H7 (cell line): Measurements from ENCODE around the gene MYLK3. TPM values are rescaled to one million over a fixed set of nuclear protein-coding genes. Genes with fewer than 3 reads are reported as not detected.

Experiments used
- DNase-seq: peaks from one replicate; pipeline ENCODE4 v3.0.0; 2012
- H3K27me3 ChIP-seq: 2 replicates; pipeline ENCODE4 v1.6.0; 2011; ENCODE audit warnings: mild to moderate bottlenecking, low read length; ENCODE audit not compliant: control insufficient read depth, insufficient read depth
- H3K36me3 ChIP-seq: replicated peaks from 2 replicates; pipeline ENCODE4 v1.5.1; 2011; ENCODE audit warnings: low read length; ENCODE audit not compliant: control insufficient read depth, insufficient read depth
- H3K4me3 ChIP-seq: 2 replicates; pipeline ENCODE4 v1.5.1; 2011; ENCODE audit warnings: low read depth, mild to moderate bottlenecking, control low read depth, low read length, moderate library complexity; ENCODE audit not compliant: insufficient read depth
- total RNA-seq: library from RNA; depleted of rRNA; stranded (reverse); fragments of >200 nt; shearing (Covaris generic); gene quantifications from 2 replicates; pipeline ENCODE4 v1.2.3, GENCODE V29; 2014; rRNA removed

Gene MYLK3
- total RNA-seq, 1 experiment from 2014 or later: 2.3 TPM

GRCh38 chr16:46673320-46674013 is 74.7 kb downstream of the MYLK3 start:
- peak; percentile 70 for DNase-seq
- Histone ChIP-seq H3K27me3 (no peaks in the 10 kb centered on the region), H3K36me3 (peaks cover 15% of the 10 kb centered on the region), H3K4me3 (no peak overlapping the region)

DNA sequence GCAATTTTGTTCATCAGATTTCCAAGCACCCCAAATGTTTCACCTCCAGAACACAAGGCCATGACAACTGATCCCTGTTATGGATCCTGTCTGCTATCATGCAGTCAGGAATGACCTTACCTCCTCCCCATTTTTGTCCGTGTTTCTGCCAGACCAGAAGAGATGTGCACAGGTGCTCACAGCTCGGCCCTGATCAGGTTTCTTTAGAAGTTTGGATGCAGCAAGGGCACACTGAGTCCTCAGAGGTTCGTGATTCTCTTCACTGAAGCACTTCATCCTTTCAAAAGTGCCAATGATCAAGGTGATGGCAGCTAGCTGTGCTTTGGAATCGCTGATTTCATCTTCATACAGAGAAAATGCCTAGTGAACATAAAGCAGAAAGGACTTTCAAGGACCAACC is 86.0 kb downstream of the MYLK3 start:
- H3K27me3 ChIP-seq: no peaks in the 10 kb centered on the region
- peaks cover 11% of the 10 kb centered on the region for H3K36me3 ChIP-seq
- DNase-seq: no peak
- H3K4me3 ChIP-seq: no peak overlapping the region

GRCh38 chr16:46658925-46659324 is 89.2 kb downstream of the MYLK3 start:
- no peak overlapping the region for H3K4me3 ChIP-seq
- no peak for DNase-seq
- no peaks in the 10 kb centered on the region for H3K27me3 ChIP-seq
- peaks cover 11% of the 10 kb centered on the region for H3K36me3 ChIP-seq

Other genes starting within 250 kb of the MYLK3 start
- gene SHCBP1, start 127.0 kb downstream of the MYLK3 start, total RNA-seq: 10.0 and 13.4 TPM in 2 replicates
- 67.5 and 76.8 TPM in 2 replicates for gene VPS35, start 59.2 kb downstream of the MYLK3 start, total RNA-seq
- 68.6 and 90.2 TPM in 2 replicates for gene ORC6, start 58.7 kb downstream of the MYLK3 start, total RNA-seq
- gene C16orf87, start 82.8 kb upstream of the MYLK3 start, total RNA-seq: 18.8 and 22.5 TPM in 2 replicates
- 56.8 and 63.2 TPM in 2 replicates for gene GPT2, start 136.0 kb upstream of the MYLK3 start, total RNA-seq
- 91.6 and 129 TPM in 2 replicates for gene DNAJA2, start 225.3 kb upstream of the MYLK3 start, total RNA-seq